Parathyroid adenoma (tissue), 2 donors: ENCODE measurements around the gene ITFG1.
A peak's percentile ranks its signal among the peaks of the same experiment; 100 is the strongest.

Source experiments
- H2AFZ ChIP-seq: fragments of 300-600 bp; sonication (generic); one replicate; pipeline ENCODE4 v1.7.0; 2017; ENCODE audit warnings: antibody characterized with exemption, mild to moderate bottlenecking
- H3K27ac ChIP-seq: fragments of 300-600 bp; sonication (generic); one replicate; pipeline ENCODE4 v1.7.0; 2017
- H3K27me3 ChIP-seq: fragments of 300-600 bp; sonication (generic); one replicate; pipeline ENCODE4 v1.7.0; 2017; ENCODE audit warnings: low read length; ENCODE audit not compliant: control insufficient read depth, insufficient read depth
- H3K36me3 ChIP-seq: fragments of 300-600 bp; sonication (generic); one replicate; pipeline ENCODE4 v1.7.0; 2017; ENCODE audit warnings: low read length; ENCODE audit not compliant: control insufficient read depth, insufficient read depth
- H3K4me1 ChIP-seq: fragments of 300-600 bp; sonication (generic); one replicate; pipeline ENCODE4 v1.7.0; 2017; ENCODE audit warnings: control low read depth
- H3K4me2 ChIP-seq: fragments of 300-600 bp; sonication (generic); one replicate; pipeline ENCODE4 v1.7.0; 2017; ENCODE audit warnings: low read length
- H3K4me3 ChIP-seq: fragments of 300-600 bp; sonication (generic); one replicate; pipeline ENCODE4 v1.7.0; 2017; ENCODE audit warnings: low read depth, low read length
- H3K79me2 ChIP-seq: fragments of 300-600 bp; sonication (generic); one replicate; pipeline ENCODE4 v1.7.0; 2017; ENCODE audit warnings: control low read depth
- H3K9ac ChIP-seq: fragments of 300-600 bp; sonication (generic); one replicate; pipeline ENCODE4 v1.7.0; 2017; ENCODE audit warnings: mild to moderate bottlenecking
- H3K9me3 ChIP-seq: fragments of 300-600 bp; sonication (generic); one replicate; pipeline ENCODE4 v1.7.0; 2017; ENCODE audit warnings: low read length; ENCODE audit not compliant: control insufficient read depth
- TF ChIP-seq, protein P1 (sequence below): fragments of 300-600 bp; sonication (generic); IDR thresholded peaks from one replicate; pipeline ENCODE4 v1.7.0; 2017; ENCODE audit warnings: antibody characterized with exemption, mild to moderate bottlenecking
- donor health status: primary hyperparathyroidism.

The ITFG1 gene

GRCh38 chr16:47463771-47464624 lies 3.1 kb upstream of the ITFG1 start:
- Histone ChIP-seq H3K27ac (no peak overlapping the region), H3K79me2 (peaks cover 19% of the 10 kb centered on the region), H3K4me1 (peaks cover 13% of the 10 kb centered on the region), H3K27me3 (no peaks in the 10 kb centered on the region), H3K9ac (no peak overlapping the region), H3K4me3 (no peak overlapping the region), H2AFZ (no peak overlapping the region), H3K4me2 (no peak overlapping the region), H3K9me3 (no peaks in the 10 kb centered on the region), H3K36me3 (no peaks in the 10 kb centered on the region)
- TF ChIP-seq, protein P1, sequence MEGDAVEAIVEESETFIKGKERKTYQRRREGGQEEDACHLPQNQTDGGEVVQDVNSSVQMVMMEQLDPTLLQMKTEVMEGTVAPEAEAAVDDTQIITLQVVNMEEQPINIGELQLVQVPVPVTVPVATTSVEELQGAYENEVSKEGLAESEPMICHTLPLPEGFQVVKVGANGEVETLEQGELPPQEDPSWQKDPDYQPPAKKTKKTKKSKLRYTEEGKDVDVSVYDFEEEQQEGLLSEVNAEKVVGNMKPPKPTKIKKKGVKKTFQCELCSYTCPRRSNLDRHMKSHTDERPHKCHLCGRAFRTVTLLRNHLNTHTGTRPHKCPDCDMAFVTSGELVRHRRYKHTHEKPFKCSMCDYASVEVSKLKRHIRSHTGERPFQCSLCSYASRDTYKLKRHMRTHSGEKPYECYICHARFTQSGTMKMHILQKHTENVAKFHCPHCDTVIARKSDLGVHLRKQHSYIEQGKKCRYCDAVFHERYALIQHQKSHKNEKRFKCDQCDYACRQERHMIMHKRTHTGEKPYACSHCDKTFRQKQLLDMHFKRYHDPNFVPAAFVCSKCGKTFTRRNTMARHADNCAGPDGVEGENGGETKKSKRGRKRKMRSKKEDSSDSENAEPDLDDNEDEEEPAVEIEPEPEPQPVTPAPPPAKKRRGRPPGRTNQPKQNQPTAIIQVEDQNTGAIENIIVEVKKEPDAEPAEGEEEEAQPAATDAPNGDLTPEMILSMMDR: no peak

DNA sequence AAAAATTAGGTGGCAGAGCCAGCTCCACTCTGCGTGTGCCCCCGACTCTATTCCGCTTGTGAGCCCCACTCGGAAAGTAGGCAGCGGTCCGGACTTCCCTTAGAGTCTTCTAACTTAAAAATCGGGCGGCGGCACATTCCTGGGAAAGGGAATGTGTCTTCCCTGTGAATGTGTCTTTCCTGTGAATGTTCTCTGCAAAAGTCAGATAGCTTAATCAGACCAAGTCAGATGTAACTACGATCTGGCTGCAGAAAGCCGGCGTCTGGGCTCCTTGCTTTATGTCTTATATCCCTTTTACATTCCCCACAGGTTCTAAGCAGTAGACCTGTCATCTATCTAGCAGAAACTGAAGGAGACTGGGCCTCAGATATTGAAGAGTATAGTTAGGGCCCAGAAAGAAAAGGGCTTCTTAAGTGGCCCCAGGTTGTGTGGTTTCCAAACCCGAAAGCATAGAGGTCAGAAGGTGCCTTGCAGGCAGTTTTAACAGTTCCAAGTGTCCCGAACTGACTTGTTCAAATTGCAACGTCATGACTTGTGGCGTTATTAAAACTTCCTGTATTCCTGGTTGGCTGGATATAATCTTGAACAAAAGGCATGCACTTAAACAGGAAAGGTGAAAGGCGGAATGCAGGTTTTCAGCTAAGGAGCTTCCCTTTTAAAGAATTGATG lies 869 bp upstream of the ITFG1 start:
- Histone ChIP-seq H3K4me2 (peak overlapping the region; percentile 81), H3K9ac (peak overlapping the region; percentile 87), H3K4me3 (peak overlapping the region; percentile 88), H3K36me3 (no peaks in the 10 kb centered on the region), H3K9me3 (no peaks in the 10 kb centered on the region), H3K27ac (peak overlapping the region; percentile 99), H3K4me1 (peaks cover 8% of the 10 kb centered on the region), H2AFZ (peak overlapping the region; percentile 88), H3K79me2 (peaks cover 11% of the 10 kb centered on the region), H3K27me3 (no peaks in the 10 kb centered on the region)
- TF ChIP-seq, protein P1: no peak

DNA sequence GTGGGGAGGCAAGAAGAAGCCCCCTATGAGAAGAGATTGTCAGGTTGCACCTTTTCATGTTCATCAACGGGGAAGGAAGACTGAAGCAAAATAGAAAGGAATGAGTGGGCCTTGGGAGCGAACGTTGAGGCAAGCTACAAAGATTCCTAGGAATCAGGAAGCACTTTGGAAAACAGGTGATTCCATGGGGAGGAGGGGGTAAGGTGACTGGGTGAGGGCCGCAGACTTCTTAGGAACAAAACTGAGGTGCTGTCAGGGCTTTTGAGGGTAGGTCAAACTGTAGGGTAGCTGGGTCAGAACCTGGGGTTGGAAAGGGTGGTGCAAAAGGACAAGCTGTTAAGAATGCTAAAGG lies 528 bp downstream of the ITFG1 start:
- Histone ChIP-seq H3K27ac (peak overlapping the region; percentile 99), H3K9me3 (no peaks in the 10 kb centered on the region), H3K79me2 (peaks cover 10% of the 10 kb centered on the region), H3K27me3 (no peaks in the 10 kb centered on the region), H3K4me2 (peak overlapping the region; percentile 81), H3K4me3 (peak overlapping the region; percentile 88), H3K4me1 (peaks cover 8% of the 10 kb centered on the region), H3K36me3 (no peaks in the 10 kb centered on the region), H2AFZ (peak overlapping the region; percentile 88), H3K9ac (peak overlapping the region; percentile 87)
- TF ChIP-seq, protein P1: no peak

GRCh38 chr16:47459603-47460002 lies 1.3 kb downstream of the ITFG1 start:
- Histone ChIP-seq H3K27me3 (no peaks in the 10 kb centered on the region), H2AFZ (no peak overlapping the region), H3K4me2 (peak overlapping the region; percentile 81), H3K9me3 (no peaks in the 10 kb centered on the region), H3K9ac (no peak overlapping the region), H3K4me1 (peaks cover 8% of the 10 kb centered on the region), H3K4me3 (peak overlapping the region; percentile 88), H3K36me3 (no peaks in the 10 kb centered on the region), H3K27ac (no peak overlapping the region), H3K79me2 (peaks cover 10% of the 10 kb centered on the region)
- TF ChIP-seq, protein P1: no peak
